Measurements from ENCODE around the gene FXYD6. TPM values are rescaled to one million over a fixed set of nuclear protein-coding genes. Genes with fewer than 3 reads are reported as not detected.

The FXYD6 gene
- total and polyA plus RNA-seq, 8 donors = 41.4 to 188 (median 157) TPM

DNA sequence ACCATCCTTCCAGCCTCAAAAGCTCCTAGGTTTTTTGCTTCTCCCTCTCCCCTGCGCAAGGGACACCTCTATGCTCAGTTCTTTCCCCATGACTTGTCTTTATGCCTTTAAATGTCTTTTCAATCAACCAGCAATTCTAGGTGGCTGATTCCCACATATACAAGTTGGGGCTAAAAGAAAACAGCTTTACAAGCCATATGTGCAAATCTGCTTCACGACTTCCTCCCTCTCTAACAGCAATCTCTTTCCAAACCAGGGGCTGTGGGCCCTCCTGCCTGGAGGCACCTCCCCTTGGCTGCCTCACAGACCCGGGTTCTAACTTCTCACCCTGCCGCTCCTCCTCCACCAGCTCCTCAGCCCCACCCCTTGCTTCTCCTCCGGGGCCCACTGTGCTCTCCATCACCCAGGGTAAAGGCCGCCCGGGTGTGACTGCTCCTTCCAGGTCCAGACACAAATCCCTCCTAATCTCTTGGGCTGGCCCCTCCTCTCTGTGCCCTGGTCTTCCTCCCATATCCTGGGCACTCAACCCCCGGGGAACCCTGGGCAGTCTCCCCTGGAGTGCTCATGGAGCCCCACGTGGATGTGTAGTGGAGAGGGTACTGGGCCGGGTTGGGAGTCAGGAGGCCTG lies 38.6 kb upstream of the FXYD6 start:
- intact Hi-C loops (cut with DNase I) = no loop called here
- no peaks in the 10 kb centered on the region for H3K9me3 ChIP-seq
- H3K36me3 ChIP-seq = no peaks in the 10 kb centered on the region
- TF ChIP-seq, protein P1, sequence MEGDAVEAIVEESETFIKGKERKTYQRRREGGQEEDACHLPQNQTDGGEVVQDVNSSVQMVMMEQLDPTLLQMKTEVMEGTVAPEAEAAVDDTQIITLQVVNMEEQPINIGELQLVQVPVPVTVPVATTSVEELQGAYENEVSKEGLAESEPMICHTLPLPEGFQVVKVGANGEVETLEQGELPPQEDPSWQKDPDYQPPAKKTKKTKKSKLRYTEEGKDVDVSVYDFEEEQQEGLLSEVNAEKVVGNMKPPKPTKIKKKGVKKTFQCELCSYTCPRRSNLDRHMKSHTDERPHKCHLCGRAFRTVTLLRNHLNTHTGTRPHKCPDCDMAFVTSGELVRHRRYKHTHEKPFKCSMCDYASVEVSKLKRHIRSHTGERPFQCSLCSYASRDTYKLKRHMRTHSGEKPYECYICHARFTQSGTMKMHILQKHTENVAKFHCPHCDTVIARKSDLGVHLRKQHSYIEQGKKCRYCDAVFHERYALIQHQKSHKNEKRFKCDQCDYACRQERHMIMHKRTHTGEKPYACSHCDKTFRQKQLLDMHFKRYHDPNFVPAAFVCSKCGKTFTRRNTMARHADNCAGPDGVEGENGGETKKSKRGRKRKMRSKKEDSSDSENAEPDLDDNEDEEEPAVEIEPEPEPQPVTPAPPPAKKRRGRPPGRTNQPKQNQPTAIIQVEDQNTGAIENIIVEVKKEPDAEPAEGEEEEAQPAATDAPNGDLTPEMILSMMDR (IDR thresholded peaks at IDR 0.05) = no peak
- peak in 1 of 4 donors; percentile 11 for DNase-seq
- H3K4me1 ChIP-seq = no peaks in the 10 kb centered on the region
- no peak for ATAC-seq
- no peak overlapping the region for H3K4me3 ChIP-seq
- H3K27me3 ChIP-seq = no peaks in the 10 kb centered on the region
- no peak overlapping the region for H3K27ac ChIP-seq

DNA sequence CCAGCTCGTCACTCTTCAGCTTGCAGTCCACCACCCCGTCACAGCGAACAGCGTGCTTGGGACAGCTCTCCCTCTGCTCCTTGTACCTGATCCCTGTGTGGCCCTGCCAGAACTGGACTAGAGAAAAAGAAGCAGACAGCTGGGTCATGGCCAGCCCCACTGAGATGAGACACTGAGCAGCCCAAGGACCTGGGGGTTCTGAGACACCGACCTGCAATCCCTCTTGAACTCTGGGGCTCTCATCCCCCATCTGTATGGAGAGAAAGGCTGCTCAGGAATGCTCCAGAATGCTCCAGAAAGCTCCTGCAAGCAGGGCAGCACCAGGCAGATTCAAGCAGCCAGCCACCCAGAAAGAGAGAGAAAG lies 37.9 kb upstream of the FXYD6 start:
- no peaks in the 10 kb centered on the region for H3K4me1 ChIP-seq
- DNase-seq (peak in 1 of 4 donors; percentile 16), ATAC-seq (no peak)
- no peak overlapping the region for H3K4me3 ChIP-seq
- H3K27me3 ChIP-seq = no peaks in the 10 kb centered on the region
- no peaks in the 10 kb centered on the region for H3K36me3 ChIP-seq
- H3K27ac ChIP-seq = no peak overlapping the region
- intact Hi-C loops (cut with DNase I) = no loop called here
- TF ChIP-seq, protein P1 (IDR thresholded peaks at IDR 0.05) = no peak
- no peaks in the 10 kb centered on the region for H3K9me3 ChIP-seq

DNA sequence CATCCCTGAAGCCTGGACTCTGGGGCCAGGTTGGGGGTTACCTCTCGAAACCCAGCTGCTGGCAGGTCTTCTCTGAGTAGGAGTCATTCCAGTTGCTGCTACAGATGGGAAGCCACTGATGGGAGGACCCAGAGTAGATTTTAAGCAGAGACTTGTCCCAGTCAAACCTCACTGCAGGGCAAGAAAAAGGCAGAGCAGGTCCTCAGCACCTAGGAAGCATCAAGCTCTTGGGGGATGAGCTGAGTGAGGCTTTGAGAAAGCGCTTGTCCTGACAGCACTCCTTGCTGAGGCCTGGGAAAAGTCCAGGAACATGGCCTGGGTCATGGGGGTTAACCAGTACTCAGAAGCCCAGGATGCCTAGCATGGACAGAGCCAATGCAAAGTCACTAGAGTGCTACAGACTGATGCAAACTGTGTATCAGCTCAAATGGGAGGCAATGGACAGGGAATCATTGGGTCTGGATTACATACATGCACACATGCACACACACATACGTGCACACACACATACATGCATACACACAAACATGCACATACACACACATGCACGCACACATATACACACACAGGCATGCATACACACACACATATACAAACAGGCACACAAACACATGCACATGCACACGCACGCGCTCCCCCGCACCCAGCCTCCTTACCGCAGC lies 37.4 kb upstream of the FXYD6 start:
- Histone ChIP-seq H3K36me3 (no peaks in the 10 kb centered on the region), H3K9me3 (no peaks in the 10 kb centered on the region), H3K27me3 (no peaks in the 10 kb centered on the region), H3K4me1 (no peaks in the 10 kb centered on the region), H3K4me3 (no peak overlapping the region), H3K27ac (no peak overlapping the region)
- DNase-seq (peak in 1 of 4 donors; percentile 2), ATAC-seq (no peak)
- intact Hi-C loops (cut with DNase I) = no loop called here
- TF ChIP-seq, protein P1 (IDR thresholded peaks at IDR 0.05) = no peak

DNA sequence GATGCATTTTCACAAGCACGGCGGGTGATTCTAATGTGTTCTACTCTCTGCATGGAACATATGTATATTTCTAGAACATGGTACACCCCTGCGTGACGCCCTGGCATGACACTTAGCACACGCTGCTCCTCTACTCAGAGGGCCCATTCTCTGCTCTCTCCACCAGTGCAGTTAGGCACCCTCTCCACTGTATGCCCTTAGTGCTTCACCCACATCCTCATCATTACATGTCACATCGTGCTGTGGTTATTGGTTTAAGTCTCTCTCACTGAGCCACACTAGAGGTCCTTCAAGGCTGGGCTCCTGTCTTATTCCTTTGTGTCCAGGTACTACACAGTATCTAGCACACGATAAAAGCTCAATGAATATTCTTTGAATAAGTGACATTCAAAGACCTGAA lies 36.0 kb upstream of the FXYD6 start:
- ATAC-seq (no peak), DNase-seq (peak in 1 of 4 donors; percentile 8)
- Histone ChIP-seq H3K4me3 (no peak overlapping the region), H3K9me3 (no peaks in the 10 kb centered on the region), H3K27ac (no peak overlapping the region), H3K27me3 (no peaks in the 10 kb centered on the region), H3K36me3 (no peaks in the 10 kb centered on the region), H3K4me1 (peaks cover under 1 to 2% of the 10 kb centered on the region in 2 donors)
- TF ChIP-seq, protein P1 (IDR thresholded peaks at IDR 0.05) = no peak
- intact Hi-C loops (cut with DNase I) = no loop called here

DNA sequence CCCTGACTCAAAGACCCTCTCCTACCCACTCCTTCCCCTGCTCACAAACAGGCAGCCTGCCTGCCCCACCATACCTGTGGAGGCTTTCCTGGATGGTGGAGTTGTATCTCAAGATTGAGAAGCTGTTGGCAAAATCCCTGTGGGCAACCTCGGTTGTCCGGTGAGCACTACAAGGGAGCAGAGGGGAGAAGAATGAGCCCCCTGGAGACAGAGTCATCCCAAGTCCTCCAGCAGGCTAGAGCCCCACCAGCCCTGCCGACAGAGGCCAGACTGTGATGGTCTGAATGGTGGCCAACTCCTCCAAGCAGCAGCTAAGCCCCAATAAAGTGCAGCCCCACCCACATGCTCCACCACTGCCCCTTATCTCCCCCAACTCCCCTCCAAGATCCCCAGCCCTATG lies 35.2 kb upstream of the FXYD6 start:
- intact Hi-C loops (cut with DNase I) = no loop called here
- no peak for ATAC-seq
- Histone ChIP-seq H3K36me3 (no peaks in the 10 kb centered on the region), H3K4me1 (peaks cover 2 to 4% of the 10 kb centered on the region in 2 donors), H3K4me3 (no peak overlapping the region), H3K27ac (no peak overlapping the region), H3K27me3 (no peaks in the 10 kb centered on the region), H3K9me3 (no peaks in the 10 kb centered on the region)
- TF ChIP-seq, protein P1 (IDR thresholded peaks at IDR 0.05) = no peak
- DNase-seq = peak in 1 of 4 donors; percentile 16
